ENCODE data around the gene HOXA7.

- TF ChIP-seq, protein P1, sequence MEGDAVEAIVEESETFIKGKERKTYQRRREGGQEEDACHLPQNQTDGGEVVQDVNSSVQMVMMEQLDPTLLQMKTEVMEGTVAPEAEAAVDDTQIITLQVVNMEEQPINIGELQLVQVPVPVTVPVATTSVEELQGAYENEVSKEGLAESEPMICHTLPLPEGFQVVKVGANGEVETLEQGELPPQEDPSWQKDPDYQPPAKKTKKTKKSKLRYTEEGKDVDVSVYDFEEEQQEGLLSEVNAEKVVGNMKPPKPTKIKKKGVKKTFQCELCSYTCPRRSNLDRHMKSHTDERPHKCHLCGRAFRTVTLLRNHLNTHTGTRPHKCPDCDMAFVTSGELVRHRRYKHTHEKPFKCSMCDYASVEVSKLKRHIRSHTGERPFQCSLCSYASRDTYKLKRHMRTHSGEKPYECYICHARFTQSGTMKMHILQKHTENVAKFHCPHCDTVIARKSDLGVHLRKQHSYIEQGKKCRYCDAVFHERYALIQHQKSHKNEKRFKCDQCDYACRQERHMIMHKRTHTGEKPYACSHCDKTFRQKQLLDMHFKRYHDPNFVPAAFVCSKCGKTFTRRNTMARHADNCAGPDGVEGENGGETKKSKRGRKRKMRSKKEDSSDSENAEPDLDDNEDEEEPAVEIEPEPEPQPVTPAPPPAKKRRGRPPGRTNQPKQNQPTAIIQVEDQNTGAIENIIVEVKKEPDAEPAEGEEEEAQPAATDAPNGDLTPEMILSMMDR (IDR thresholded peaks at IDR 0.05), result no peak
- TF ChIP-seq POLR2A (IDR thresholded peaks at IDR 0.05), result no peak
- TF ChIP-seq EP300 (IDR thresholded peaks at IDR 0.05), result no peak
- no peak for TF ChIP-seq POLR2AphosphoS5 (IDR thresholded peaks at IDR 0.05)
These were observed 3.7 kb upstream of the HOXA7 start for GRCh38 chr7:27160145-27160545.
